Stomach (tissue), 9 donors: Measurements from ENCODE around the gene GBE1. TPM values are rescaled to one million over a fixed set of nuclear protein-coding genes. Genes with fewer than 3 reads are reported as not detected.
"Not testable (repeated sequence)": the region's sequence is repeated elsewhere in the genome, so short reads cannot be mapped to it uniquely, and the experiment has no call there.

Experiments
- DNase-seq, 2 donors: peaks; one replicate each; pipeline versions ENCODE4 v3.0.0 to v3.0.0-alpha.2; 2013 to 2019
- H3K27ac ChIP-seq, 5 donors: fragments of 200-600 bp in 4 of 5; sonication (generic) in 4 of 5; one replicate each; pipeline ENCODE4 v1.5.1; 2013 to 2019; ENCODE audit warnings: mild to moderate bottlenecking in 1 of 5, moderate library complexity in 1 of 5
- H3K27me3 ChIP-seq, 3 donors: fragments of 200-600 bp; sonication (generic); one replicate each; pipeline ENCODE4 v1.5.1; 2017 to 2019; ENCODE audit warnings: mixed run types in 1 of 3
- H3K36me3 ChIP-seq, 4 donors: fragments of 200-600 bp; sonication (generic); 1 replicate in 3 of 4; 2 replicates in 1 of 4; pipeline ENCODE4 v1.5.1; 2016 to 2019
- H3K4me1 ChIP-seq, 4 donors: fragments of 200-600 bp; sonication (generic); one replicate each; pipeline ENCODE4 v1.5.1; 2016 to 2019
- H3K4me3 ChIP-seq, 4 donors: fragments of 200-600 bp; sonication (generic) in 3 of 4; one replicate each; pipeline ENCODE4 v1.5.1; 2016 to 2019; ENCODE audit warnings: mild to moderate bottlenecking in 1 of 4
- H3K9me3 ChIP-seq, 4 donors: fragments of 200-600 bp; sonication (generic); one replicate each; pipeline ENCODE4 v1.5.1; 2016 to 2019
- CTCF ChIP-seq, 7 experiments: fragments of 450-650 bp in 4 of 7; fragments of 200-600 bp in 3 of 7; sonication (generic) in 3 of 7; IDR thresholded peaks; one replicate each; pipeline ENCODE4 v1.5.1; 2016 to 2019; ENCODE audit warnings: antibody characterized with exemption in 7 of 7, control low read depth in 2 of 7, mild to moderate bottlenecking in 1 of 7
- EP300 ChIP-seq: sonication (generic); formaldehyde crosslinking; IDR thresholded peaks from one replicate; pipeline ENCODE4 v1.6.1; 2017; ENCODE audit warnings: antibody characterized with exemption
- POLR2A ChIP-seq, 4 donors: fragments of 450-650 bp; IDR thresholded peaks; one replicate each; pipeline ENCODE4 v1.6.1; 2016; ENCODE audit warnings: antibody characterized with exemption in 4 of 4, control low read depth in 2 of 4, mild to moderate bottlenecking in 1 of 4, moderate library complexity in 1 of 4
- POLR2AphosphoS5 ChIP-seq, 3 donors: sonication (generic); formaldehyde crosslinking; IDR thresholded peaks; one replicate each; pipeline ENCODE4 v1.6.1; 2016; ENCODE audit warnings: antibody characterized with exemption in 3 of 3
- WGBS, 5 donors: extraction: QIAGEN DNeasy Blood & Tissue Kit in 3 of 5; methylation state at CpG; one replicate each; pipeline versions ENCODE4 v1.1.5 to v1.1.7; 2013 to 2018; 5-methylcytosine and 5-hydroxymethylcytosine counted together
- intact Hi-C: fragments of 100-400 bp; cut with DNase I; formaldehyde crosslinking; loops from one replicate; pipeline ENCODE4 v1.15.1; 2023; ENCODE audit warnings: low total_unique reads
- polyA plus RNA-seq, 3 donors: library from polyadenylated mRNA; stranded (reverse); fragments of 200-250 nt; gene quantifications; one replicate each; pipeline ENCODE4 v1.2.3, GENCODE V29; 2013
- total RNA-seq, 5 donors: library from RNA; depleted of rRNA; stranded (reverse); fragments of >200 nt; gene quantifications; one replicate each; pipeline versions ENCODE4 v1.1.0 to v1.2.3, GENCODE V29; 2014 to 2016
- donor health status: healthy with polysubstance abuse.
- donor health status: Bipolar disorder and iron deficiency.
- donor health status: healthy.

The GBE1 gene
- total and polyA plus RNA-seq, 8 donors = 8.2 to 57.1 (median 11.6) TPM

GRCh38 chr3:81500039-81500438 is 261.4 kb downstream of the GBE1 start:
- 87 to 95% (median 92%) methylated on average over 1 of the region's 1 CpG for WGBS, 5 donors

GRCh38 chr3:81497572-81498251 is 263.7 kb downstream of the GBE1 start:
- no peaks in the 10 kb centered on the region for H3K27me3 ChIP-seq
- 92 to 97% (median 94%) methylated on average over 4 of the region's 4 CpGs for WGBS, 5 donors
- no peaks in the 10 kb centered on the region for H3K4me1 ChIP-seq
- no peak overlapping the region for H3K4me3 ChIP-seq
- intact Hi-C loops = no loop called here
- TF ChIP-seq POLR2A (IDR thresholded peaks at IDR 0.05) (no peak), EP300 (no peak), POLR2AphosphoS5 (IDR thresholded peaks at IDR 0.05) (no peak), CTCF (IDR thresholded peaks at IDR 0.05) (no peak)
- peaks cover 0 to 4% (median 0%) of the 10 kb centered on the region in 4 donors for H3K36me3 ChIP-seq
- no peaks in the 10 kb centered on the region for H3K9me3 ChIP-seq
- H3K27ac ChIP-seq = no peak overlapping the region
- no peak for DNase-seq

More at GRCh38 chr3:81500039-81500438, 261.4 kb downstream of the GBE1 start:
- TF ChIP-seq EP300 = no peak
- no peak for TF ChIP-seq CTCF (IDR thresholded peaks at IDR 0.05)
- TF ChIP-seq POLR2A (IDR thresholded peaks at IDR 0.05) = no peak
- no peak for TF ChIP-seq POLR2AphosphoS5 (IDR thresholded peaks at IDR 0.05)
- H3K9me3 ChIP-seq = no peaks in the 10 kb centered on the region
- no peak for DNase-seq
- H3K36me3 ChIP-seq = peaks cover 0 to 4% (median 0%) of the 10 kb centered on the region in 4 donors
- H3K4me1 ChIP-seq = no peaks in the 10 kb centered on the region
- no peaks in the 10 kb centered on the region for H3K27me3 ChIP-seq
- H3K4me3 ChIP-seq = no peak overlapping the region
- intact Hi-C loops = no loop called here
- H3K27ac ChIP-seq = no peak overlapping the region

- 50 to 68% (median 56%) methylated on average over 6 of the region's 6 CpGs for WGBS, 5 donors
- H3K36me3 ChIP-seq = peaks cover 0 to 4% (median 0%) of the 10 kb centered on the region in 4 donors
- intact Hi-C loops = no loop called here
- H3K9me3 ChIP-seq = no peaks in the 10 kb centered on the region
- DNase-seq = no peak
- H3K27ac ChIP-seq = no peak overlapping the region
- H3K4me3 ChIP-seq = no peak overlapping the region
- no peaks in the 10 kb centered on the region for H3K27me3 ChIP-seq
- H3K4me1 ChIP-seq = peaks cover 0 to 7% (median 0%) of the 10 kb centered on the region in 4 donors
- TF ChIP-seq EP300 (no peak), CTCF (IDR thresholded peaks at IDR 0.05) (no peak), POLR2A (IDR thresholded peaks at IDR 0.05) (no peak), POLR2AphosphoS5 (IDR thresholded peaks at IDR 0.05) (no peak)
Measured at GRCh38 chr3:81496407-81497104, 264.9 kb downstream of the GBE1 start.

GRCh38 chr3:81492471-81492870 is 269.0 kb downstream of the GBE1 start:
- H3K36me3 ChIP-seq, H3K27me3 ChIP-seq, DNase-seq, H3K27ac ChIP-seq, intact Hi-C loops, H3K4me3 ChIP-seq, H3K9me3 ChIP-seq: not testable (repeated sequence)
- H3K4me1 ChIP-seq = peaks cover 0 to 19% (median 3%) of the 10 kb centered on the region in 4 donors
- WGBS, 5 donors = 97 to 100% (median 100%) methylated on average over 1 of the region's 1 CpG

- 56 to 80% (median 71%) methylated on average over 4 of the region's 4 CpGs for WGBS, 5 donors
- H3K4me3 ChIP-seq = no peak overlapping the region
- no peak for TF ChIP-seq POLR2A (IDR thresholded peaks at IDR 0.05)
- TF ChIP-seq CTCF (IDR thresholded peaks at IDR 0.05) = no peak
- TF ChIP-seq EP300 = no peak
- no peak for TF ChIP-seq POLR2AphosphoS5 (IDR thresholded peaks at IDR 0.05)
- H3K27ac ChIP-seq = no peak overlapping the region
- H3K27me3 ChIP-seq = no peaks in the 10 kb centered on the region
- peaks cover 0 to 19% (median 3%) of the 10 kb centered on the region in 4 donors for H3K4me1 ChIP-seq
- intact Hi-C loops = no loop called here
- peaks cover 0 to 1% (median 0%) of the 10 kb centered on the region in 4 donors for H3K36me3 ChIP-seq
- no peaks in the 10 kb centered on the region for H3K9me3 ChIP-seq
- DNase-seq = no peak
Measured at GRCh38 chr3:81492040-81492439, 269.4 kb downstream of the GBE1 start.
